Fibroblast of lung (primary cell): Measurements from ENCODE around the gene S100A7A.

Experiments used
- CTCF ChIP-seq, 2 donors: IDR thresholded peaks in 1 of 2; conservative IDR thresholded peaks in 1 of 2; 1 replicate in 1 of 2; 2 replicates in 1 of 2; pipeline ENCODE4 v1.5.1; 2011 to 2012; ENCODE audit warnings: low read length in 2 of 2, control low read depth in 1 of 2, inconsistent platforms in 1 of 2, low read depth in 1 of 2, mild to moderate bottlenecking in 1 of 2
- EZH2 ChIP-seq: IDR thresholded peaks from 2 replicates; pipeline ENCODE4 v1.5.1; 2012; ENCODE audit warnings: low read length, control low read depth, mild to moderate bottlenecking; ENCODE audit errors: missing control alignments

- TF ChIP-seq CTCF (conservative IDR thresholded peaks at IDR 0.05 in 1 of 2, IDR thresholded peaks at IDR 0.05 in 1 of 2; ENCODE audit: low read depth in 1 of 2, low read length in 2 of 2) (no peak), EZH2 (no peak)
Observed at GRCh38 chr1:153389973-153390879, 26.1 kb upstream of the S100A7A start.
